Measurements from ENCODE around the gene BACE2. TPM values are rescaled to one million over a fixed set of nuclear protein-coding genes. Genes with fewer than 3 reads are reported as not detected.
"Not testable (repeated sequence)": the region's sequence is repeated elsewhere in the genome, so short reads cannot be mapped to it uniquely, and the experiment has no call there.

BACE2 gene
- total RNA-seq, 3 donors from 2014 or later (not counting 1 experiment from before 2014, with no cell fraction given): 0.12 to 10.3 (median 0.29) TPM

DNA sequence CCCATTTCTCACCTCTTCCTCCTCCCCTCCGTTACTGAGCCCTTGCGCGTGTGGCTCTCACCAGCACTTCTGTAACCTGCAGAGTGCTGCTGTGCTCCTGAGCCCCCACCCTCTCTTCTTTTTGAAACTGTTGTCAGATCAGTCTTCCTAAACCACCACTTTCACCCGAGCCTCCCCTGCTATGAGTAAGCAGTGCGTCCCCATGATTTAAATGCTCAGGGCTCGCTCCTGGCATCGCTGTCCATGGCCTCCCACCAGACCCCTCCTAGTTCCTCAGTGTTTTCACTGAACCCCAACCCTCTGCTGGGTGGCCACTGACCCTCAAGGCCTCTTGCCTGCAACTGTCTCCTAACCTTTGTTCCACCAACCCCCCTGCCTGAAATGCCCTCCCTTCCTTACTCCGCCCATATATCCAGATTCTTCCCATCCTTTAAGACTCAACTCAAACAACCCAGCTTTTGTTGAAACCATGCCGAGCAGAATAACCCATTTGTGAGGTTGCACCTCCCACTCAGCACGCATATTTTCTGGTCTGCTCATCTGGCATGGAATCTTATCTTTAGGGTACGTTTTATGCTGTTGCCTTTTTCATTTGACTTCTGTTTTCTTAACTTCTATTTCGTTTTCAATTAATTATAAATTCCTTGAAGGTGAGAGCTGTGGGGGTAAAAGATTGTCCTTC lies 84.1 kb downstream of the BACE2 start:
- intact Hi-C loops (cut with micrococcal nuclease): no loop called here
- WGBS (ENCODE audit: insufficient coverage): 84% methylated on average over 11 of the region's 12 CpGs
- Histone ChIP-seq H3K4me3 (ENCODE audit: low read length) (no peak overlapping the region), H3K9me3 (ENCODE audit: control insufficient read depth, insufficient read depth, low read length) (no peaks in the 10 kb centered on the region), H3K27me3 (ENCODE audit: control insufficient read depth, insufficient read depth, low read length) (no peaks in the 10 kb centered on the region), H3K4me1 (ENCODE audit: control insufficient read depth, insufficient read depth, low read length) (no peaks in the 10 kb centered on the region), H3K27ac (ENCODE audit: low read length) (no peak overlapping the region), H3K36me3 (ENCODE audit: control insufficient read depth, insufficient read depth, low read length) (no peaks in the 10 kb centered on the region)
- H3K27ac Mint-ChIP-seq: no peak overlapping the region
- DNase-seq (no peak), ATAC-seq (no peak)
- peaks cover 10 to 11% of the 10 kb centered on the region in 2 donors for H3K27me3 Mint-ChIP-seq (ENCODE audit: low read depth in 2 of 2)
- no peaks in the 10 kb centered on the region for H3K4me1 Mint-ChIP-seq
- no peak for TF ChIP-seq CTCF (IDR thresholded peaks at IDR 0.05)
- H3K36me3 Mint-ChIP-seq: no peaks in the 10 kb centered on the region
- H3K9me3 Mint-ChIP-seq: peaks cover 0 to 4% of the 10 kb centered on the region in 2 donors
- no peak overlapping the region for H3K4me3 Mint-ChIP-seq

DNA sequence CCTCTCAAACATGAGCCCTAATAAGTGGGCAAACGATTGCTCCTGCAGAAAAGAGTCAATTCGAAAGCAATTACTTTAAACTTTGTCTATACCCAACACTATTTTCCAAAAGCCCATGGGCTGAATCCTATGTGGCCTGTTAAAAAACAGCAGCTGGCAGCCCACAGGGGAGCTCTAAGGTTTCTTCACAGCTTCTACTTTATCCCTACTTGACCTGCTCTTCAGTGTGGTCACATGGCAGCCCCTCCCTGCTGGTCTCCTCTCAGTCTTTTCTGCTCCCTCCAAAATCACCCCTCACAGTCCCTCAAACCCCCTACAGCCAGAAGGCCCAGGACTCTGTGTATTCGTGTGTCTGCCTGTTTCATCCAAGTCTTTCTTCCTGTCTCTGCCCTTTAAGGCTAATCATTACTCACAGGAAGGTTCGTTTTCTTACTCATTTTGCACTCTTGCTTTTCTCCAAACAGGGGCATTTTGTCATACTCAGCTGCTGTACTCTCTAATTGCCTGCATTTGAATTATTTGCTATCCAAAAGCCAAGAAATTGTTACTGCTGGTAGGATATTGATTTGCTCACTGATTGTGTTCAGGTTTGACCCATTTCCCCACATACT lies 86.2 kb downstream of the BACE2 start:
- H3K36me3 ChIP-seq (ENCODE audit: control insufficient read depth, insufficient read depth, low read length): no peaks in the 10 kb centered on the region
- H3K4me1 Mint-ChIP-seq: no peaks in the 10 kb centered on the region
- H3K27ac ChIP-seq (ENCODE audit: low read length): no peak overlapping the region
- ATAC-seq (no peak), DNase-seq (no peak)
- H3K9me3 Mint-ChIP-seq: peaks cover 0 to 4% of the 10 kb centered on the region in 2 donors
- H3K27me3 Mint-ChIP-seq (ENCODE audit: low read depth in 2 of 2): peaks cover 8 to 10% of the 10 kb centered on the region in 2 donors
- H3K4me3 Mint-ChIP-seq: no peak overlapping the region
- H3K27ac Mint-ChIP-seq: no peak overlapping the region
- H3K36me3 Mint-ChIP-seq: no peaks in the 10 kb centered on the region
- TF ChIP-seq CTCF (IDR thresholded peaks at IDR 0.05): no peak
- H3K27me3 ChIP-seq (ENCODE audit: control insufficient read depth, insufficient read depth, low read length): no peaks in the 10 kb centered on the region
- intact Hi-C loops (cut with micrococcal nuclease): no loop called here
- 61% methylated on average over 4 of the region's 4 CpGs for WGBS (ENCODE audit: insufficient coverage)
- no peak overlapping the region for H3K4me3 ChIP-seq (ENCODE audit: low read length)
- no peaks in the 10 kb centered on the region for H3K9me3 ChIP-seq (ENCODE audit: control insufficient read depth, insufficient read depth, low read length)
- no peaks in the 10 kb centered on the region for H3K4me1 ChIP-seq (ENCODE audit: control insufficient read depth, insufficient read depth, low read length)

GRCh38 chr21:41255190-41255589 lies 87.2 kb downstream of the BACE2 start:
- Histone ChIP-seq H3K27me3 (ENCODE audit: control insufficient read depth, insufficient read depth, low read length) (no peaks in the 10 kb centered on the region), H3K4me3 (ENCODE audit: low read length) (no peak overlapping the region), H3K9me3 (ENCODE audit: control insufficient read depth, insufficient read depth, low read length) (no peaks in the 10 kb centered on the region), H3K27ac (ENCODE audit: low read length) (no peak overlapping the region), H3K36me3 (ENCODE audit: control insufficient read depth, insufficient read depth, low read length) (no peaks in the 10 kb centered on the region), H3K4me1 (ENCODE audit: control insufficient read depth, insufficient read depth, low read length) (no peaks in the 10 kb centered on the region)
- Mint-ChIP-seq H3K4me1 (no peaks in the 10 kb centered on the region), H3K36me3 (no peaks in the 10 kb centered on the region), H3K27ac (no peak overlapping the region), H3K4me3 (no peak overlapping the region), H3K27me3 (ENCODE audit: low read depth in 2 of 2) (peaks cover 8 to 10% of the 10 kb centered on the region in 2 donors), H3K9me3 (peaks cover 0 to 4% of the 10 kb centered on the region in 2 donors)
- intact Hi-C loops (cut with micrococcal nuclease): no loop called here
- TF ChIP-seq CTCF (IDR thresholded peaks at IDR 0.05): no peak
- 92% methylated on average over 9 of the region's 9 CpGs for WGBS (ENCODE audit: insufficient coverage)
- ATAC-seq (no peak), DNase-seq (no peak)

GRCh38 chr21:41256231-41256630 lies 88.3 kb downstream of the BACE2 start:
- not testable (repeated sequence) for H3K4me1 Mint-ChIP-seq

More at GRCh38 chr21:41256231-41256630, 88.3 kb downstream of the BACE2 start:
- H3K27me3 ChIP-seq (ENCODE audit: control insufficient read depth, insufficient read depth, low read length); DNase-seq; intact Hi-C loops (cut with micrococcal nuclease); H3K27ac Mint-ChIP-seq; H3K4me3 Mint-ChIP-seq; H3K9me3 ChIP-seq (ENCODE audit: control insufficient read depth, insufficient read depth, low read length); H3K27ac ChIP-seq (ENCODE audit: low read length); H3K36me3 ChIP-seq (ENCODE audit: control insufficient read depth, insufficient read depth, low read length); H3K36me3 Mint-ChIP-seq; H3K9me3 Mint-ChIP-seq; H3K4me1 ChIP-seq (ENCODE audit: control insufficient read depth, insufficient read depth, low read length); H3K4me3 ChIP-seq (ENCODE audit: low read length); ATAC-seq: not testable (repeated sequence)
- peaks cover 8 to 10% of the 10 kb centered on the region in 2 donors for H3K27me3 Mint-ChIP-seq (ENCODE audit: low read depth in 2 of 2)
- no CpG with 5 or more reads among the region's 1 CpG for WGBS (ENCODE audit: insufficient coverage)

Measured in natural killer cell (primary cell).